ENCODE measurements around the gene CHMP4B. TPM values are rescaled to one million over a fixed set of nuclear protein-coding genes. Genes with fewer than 3 reads are reported as not detected.
A peak's percentile ranks its signal among the peaks of the same experiment; 100 is the strongest.

CHMP4B gene
- total and polyA plus RNA-seq, 12 donors, result 55.1 to 150 (median 93.4) TPM

DNA sequence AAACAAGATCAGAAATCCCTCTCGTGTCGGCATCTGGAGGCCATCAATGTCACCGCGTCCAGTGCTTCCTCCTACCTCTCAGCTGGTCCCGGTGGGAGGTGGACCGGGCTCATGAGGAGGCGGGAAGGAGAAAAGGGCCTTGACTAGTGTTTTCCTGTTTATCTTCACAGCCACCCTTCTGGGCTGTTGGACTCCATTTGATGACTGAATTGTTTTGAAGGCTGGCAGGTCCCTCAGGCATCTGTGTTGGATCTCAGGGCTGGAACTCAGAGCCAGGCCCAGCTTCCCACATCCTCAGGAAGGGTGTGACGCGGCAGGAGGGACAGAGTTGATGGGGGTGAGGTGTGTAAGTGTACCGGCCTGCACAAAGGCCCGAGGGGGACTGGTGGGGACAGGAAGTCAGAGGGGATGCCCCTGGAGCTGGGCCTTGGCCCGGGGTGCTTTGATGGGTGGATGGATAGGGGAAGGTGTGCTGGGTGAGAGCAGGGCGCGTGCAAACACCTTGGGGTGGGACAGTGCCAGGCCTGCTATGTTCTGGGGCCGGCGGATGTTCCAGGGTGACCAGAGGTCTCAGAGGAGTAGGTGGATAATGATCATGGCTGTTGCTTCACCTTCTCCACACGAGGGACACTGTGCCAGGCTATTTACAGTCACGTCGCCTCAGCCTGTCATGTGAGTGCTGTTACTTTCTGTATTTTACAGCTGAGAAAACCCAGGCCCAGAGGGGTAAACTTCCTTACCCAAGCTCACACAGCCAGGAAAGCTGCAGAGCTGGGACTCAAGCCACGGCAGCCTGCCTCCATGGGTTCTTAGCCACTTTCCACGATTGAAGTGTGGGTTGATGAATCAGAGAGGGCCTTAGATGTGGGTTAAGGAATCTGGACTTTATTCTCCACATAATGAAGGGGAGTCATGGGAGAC, 17.9 kb upstream of the CHMP4B start:
- peaks cover 0 to 4% of the 10 kb centered on the region in 2 donors for H3K36me3 ChIP-seq (replicated peaks in 1 of 2)
- TF ChIP-seq POLR2A (IDR thresholded peaks at IDR 0.05), result no peak
- TF ChIP-seq, protein P1, sequence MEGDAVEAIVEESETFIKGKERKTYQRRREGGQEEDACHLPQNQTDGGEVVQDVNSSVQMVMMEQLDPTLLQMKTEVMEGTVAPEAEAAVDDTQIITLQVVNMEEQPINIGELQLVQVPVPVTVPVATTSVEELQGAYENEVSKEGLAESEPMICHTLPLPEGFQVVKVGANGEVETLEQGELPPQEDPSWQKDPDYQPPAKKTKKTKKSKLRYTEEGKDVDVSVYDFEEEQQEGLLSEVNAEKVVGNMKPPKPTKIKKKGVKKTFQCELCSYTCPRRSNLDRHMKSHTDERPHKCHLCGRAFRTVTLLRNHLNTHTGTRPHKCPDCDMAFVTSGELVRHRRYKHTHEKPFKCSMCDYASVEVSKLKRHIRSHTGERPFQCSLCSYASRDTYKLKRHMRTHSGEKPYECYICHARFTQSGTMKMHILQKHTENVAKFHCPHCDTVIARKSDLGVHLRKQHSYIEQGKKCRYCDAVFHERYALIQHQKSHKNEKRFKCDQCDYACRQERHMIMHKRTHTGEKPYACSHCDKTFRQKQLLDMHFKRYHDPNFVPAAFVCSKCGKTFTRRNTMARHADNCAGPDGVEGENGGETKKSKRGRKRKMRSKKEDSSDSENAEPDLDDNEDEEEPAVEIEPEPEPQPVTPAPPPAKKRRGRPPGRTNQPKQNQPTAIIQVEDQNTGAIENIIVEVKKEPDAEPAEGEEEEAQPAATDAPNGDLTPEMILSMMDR (IDR thresholded peaks at IDR 0.05), result no peak
- peak in 1 of 7 donors; percentile 34 for DNase-seq
- 72 to 75% (median 73%) methylated on average over 21 of the region's 21 CpGs for WGBS, 4 donors
- H3K4me1 ChIP-seq (replicated peaks in 1 of 2), result peaks cover 0 to 8% of the 10 kb centered on the region in 2 donors
- peak overlapping the region in 1 of 5 donors; percentile 58 for H3K27ac ChIP-seq
- no peak overlapping the region for H3K4me3 ChIP-seq
- intact Hi-C loops (cut with DNase I), result no loop called here
- H3K27me3 ChIP-seq, result no peaks in the 10 kb centered on the region
- H3K9me3 ChIP-seq (replicated peaks in 1 of 3), result no peaks in the 10 kb centered on the region

DNA sequence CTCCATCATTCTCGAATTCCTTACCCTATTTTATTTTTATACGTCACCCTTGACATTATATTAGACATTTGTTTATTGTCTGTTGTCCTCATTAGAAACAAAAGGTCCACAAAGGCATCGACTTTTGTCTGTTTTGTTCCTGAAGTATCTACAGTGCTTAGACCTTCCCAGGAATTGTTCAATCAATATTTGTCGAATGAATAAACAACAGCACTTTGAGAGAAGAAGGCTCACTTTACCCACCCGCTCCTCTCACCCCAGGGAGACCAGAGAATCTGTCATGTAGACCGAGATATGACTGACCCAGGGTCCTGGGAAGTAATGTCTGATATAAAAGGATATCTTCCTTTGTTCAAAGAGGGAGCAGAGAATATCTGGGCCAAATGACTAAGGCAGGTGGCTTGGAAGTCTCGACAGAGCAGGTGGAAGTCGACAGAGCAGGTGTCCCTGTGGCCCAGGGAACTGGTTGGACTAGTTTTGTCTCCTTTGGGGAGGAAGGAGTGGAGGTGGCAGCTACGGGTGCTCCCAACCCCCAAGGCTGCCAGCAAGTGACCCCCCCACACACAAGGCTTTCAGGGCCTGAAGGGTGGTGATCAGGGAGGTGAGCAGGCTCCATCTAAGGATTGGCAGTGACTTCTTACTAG, 14.8 kb upstream of the CHMP4B start:
- 64 to 77% (median 75%) methylated on average over 8 to 9 of the region's 9 CpGs for WGBS, 4 donors
- intact Hi-C loops (cut with DNase I), result no loop called here
- H3K9me3 ChIP-seq (replicated peaks in 1 of 3), result no peaks in the 10 kb centered on the region

DNA sequence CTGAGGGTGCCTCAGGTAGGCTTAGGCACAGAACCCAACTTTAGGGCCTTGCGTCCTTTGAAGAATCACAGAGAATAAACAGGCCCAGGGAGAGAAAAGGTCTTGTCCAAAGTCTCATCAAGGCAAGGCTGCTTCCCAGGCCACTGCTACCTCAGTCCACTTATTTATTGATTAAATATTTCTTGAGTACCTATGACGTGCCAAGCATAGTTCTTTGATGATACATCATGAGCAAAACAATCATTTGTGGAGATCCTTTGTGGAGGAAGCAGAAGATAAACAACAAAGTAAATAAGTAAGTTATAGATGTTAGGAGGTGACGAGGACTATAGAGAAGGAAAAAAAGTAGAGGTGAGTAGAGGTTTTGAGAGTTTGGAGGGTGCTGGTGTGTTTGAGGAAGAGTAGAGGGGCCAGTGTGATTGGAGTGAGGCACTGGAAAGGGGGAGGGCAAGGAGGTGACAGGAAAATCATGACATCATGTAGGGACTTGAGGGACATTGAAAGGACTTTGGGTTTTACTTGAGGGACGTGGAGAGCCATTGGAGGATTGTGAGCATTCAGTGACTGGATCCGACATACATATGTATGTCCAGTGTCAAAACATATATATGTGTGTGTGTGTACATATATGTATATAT, 14.1 kb upstream of the CHMP4B start:
- no peak for DNase-seq
- Histone ChIP-seq H3K9me3 (replicated peaks in 1 of 3) (no peaks in the 10 kb centered on the region), H3K27ac (no peak overlapping the region), H3K36me3 (replicated peaks in 1 of 2) (no peaks in the 10 kb centered on the region), H3K4me3 (no peak overlapping the region), H3K4me1 (replicated peaks in 1 of 2) (no peaks in the 10 kb centered on the region), H3K27me3 (no peaks in the 10 kb centered on the region)
- WGBS, 4 donors, result 81 to 93% (median 91%) methylated on average over 5 of the region's 5 CpGs
- TF ChIP-seq POLR2A (IDR thresholded peaks at IDR 0.05), result no peak
- TF ChIP-seq, protein P1 (IDR thresholded peaks at IDR 0.05), result no peak
- intact Hi-C loops (cut with DNase I), result no loop called here

More for the DNA sequence above, 14.8 kb upstream of the CHMP4B start:
- Histone ChIP-seq H3K4me3 (no peak overlapping the region), H3K27me3 (no peaks in the 10 kb centered on the region), H3K4me1 (replicated peaks in 1 of 2) (no peaks in the 10 kb centered on the region), H3K27ac (no peak overlapping the region), H3K36me3 (replicated peaks in 1 of 2) (no peaks in the 10 kb centered on the region)
- no peak for TF ChIP-seq POLR2A (IDR thresholded peaks at IDR 0.05)
- TF ChIP-seq, protein P1 (IDR thresholded peaks at IDR 0.05), result no peak
- DNase-seq, result no peak

DNA sequence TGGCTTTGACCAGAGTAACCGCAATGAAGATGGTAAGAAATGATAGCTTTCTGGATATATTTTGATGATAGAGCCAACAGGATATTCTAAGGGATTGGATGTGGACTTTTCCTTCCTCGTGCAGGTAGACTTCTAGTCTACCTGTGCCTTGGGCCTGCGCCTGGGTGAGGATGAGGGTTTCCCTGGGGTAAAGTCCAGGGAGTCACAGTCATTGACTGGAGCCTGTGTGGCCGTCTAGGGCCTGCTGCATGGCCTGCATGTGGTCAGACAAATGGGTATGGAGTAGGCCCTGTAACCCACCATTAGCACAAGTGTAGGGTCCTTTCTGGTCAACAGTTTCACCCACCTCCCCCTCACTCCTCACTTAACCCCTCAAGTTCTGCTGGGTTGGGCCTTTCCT, 12.7 kb upstream of the CHMP4B start:
- intact Hi-C loops (cut with DNase I), result no loop called here
- Histone ChIP-seq H3K27ac (no peak overlapping the region), H3K9me3 (replicated peaks in 1 of 3) (no peaks in the 10 kb centered on the region), H3K27me3 (no peaks in the 10 kb centered on the region), H3K36me3 (replicated peaks in 1 of 2) (no peaks in the 10 kb centered on the region), H3K4me3 (no peak overlapping the region), H3K4me1 (replicated peaks in 1 of 2) (no peaks in the 10 kb centered on the region)
- DNase-seq, result no peak
- WGBS, 4 donors, result 94 to 96% (median 95%) methylated on average over 4 of the region's 4 CpGs
- TF ChIP-seq POLR2A (IDR thresholded peaks at IDR 0.05), result no peak
- TF ChIP-seq, protein P1 (IDR thresholded peaks at IDR 0.05), result no peak

All from adrenal gland (tissue), 12 donors.